Activated CD4-positive, alpha-beta T cell treated with anti-CD3 and anti-CD28 coated beads for 36 hours (primary cell): ENCODE results near the gene KIF26B. TPM values are rescaled to one million over a fixed set of nuclear protein-coding genes. Genes with fewer than 3 reads are reported as not detected.
"Not testable (repeated sequence)": the region's sequence is repeated elsewhere in the genome, so short reads cannot be mapped to it uniquely, and the experiment has no call there.

ENCODE experiments used
- ATAC-seq: fragments of 200-7000 bp; cut with Tn5 transposase; one replicate; pipeline ENCODE4 v1.10.0; 2021; ENCODE audit warnings: mild to moderate bottlenecking, moderate library complexity
- CTCF ChIA-PET: fragments of 350-600 bp; sonication (Branson Sonifier 250); formaldehyde crosslinking; loops from one replicate; lab custom pipeline; 2021; ENCODE audit warnings: antibody characterized with exemption; lab: Charles Lee
- POLR2A ChIA-PET: fragments of 350-600 bp; sonication (Branson Sonifier 250); formaldehyde crosslinking; loops from one replicate; lab custom pipeline; 2021; ENCODE audit warnings: antibody characterized with exemption, inconsistent platforms; lab: Charles Lee
- DNase-seq: peaks from one replicate; pipeline ENCODE4 v3.0.0-alpha.2; 2020
- H3K27ac Mint-ChIP-seq: one replicate; pipeline ENCODE4 v1.8.0; 2021; ENCODE audit warnings: mixed read lengths
- H3K27me3 Mint-ChIP-seq: one replicate; pipeline ENCODE4 v1.8.0; 2021; ENCODE audit warnings: mixed read lengths
- H3K36me3 Mint-ChIP-seq: one replicate; pipeline ENCODE4 v1.8.0; 2021; ENCODE audit warnings: low read depth, mixed read lengths
- H3K4me1 Mint-ChIP-seq: one replicate; pipeline ENCODE4 v1.8.0; 2021; ENCODE audit warnings: mixed read lengths
- H3K4me3 Mint-ChIP-seq: one replicate; pipeline ENCODE4 v1.8.0; 2021; ENCODE audit warnings: mild to moderate bottlenecking, moderate library complexity, mixed read lengths
- H3K9me3 Mint-ChIP-seq: one replicate; pipeline ENCODE4 v1.8.0; 2021; ENCODE audit warnings: low read depth, mixed read lengths
- intact Hi-C, 2 experiments: fragments of 100-400 bp; cut with DNase I in 1 of 2; cut with micrococcal nuclease in 1 of 2; formaldehyde crosslinking; loops; one replicate each; pipeline versions ENCODE4 v1.14.2 to v1.15.1; 2022 to 2024; cut with DNase I, micrococcal nuclease
- total RNA-seq, 2 experiments: library from RNA; stranded (reverse); gene quantifications; one replicate each; pipeline ENCODE4 v1.2.3, GENCODE V29; 2021

KIF26B gene
- total RNA-seq, 2 experiments from 2014 or later, result 0.16 to 0.23 TPM

- H3K4me3 Mint-ChIP-seq, result no peak overlapping the region
- POLR2A ChIA-PET, result interaction anchor here (0.6 kb wide), 1 partner anchor 719 kb away, joined by 3 read pairs; no protein-coding TSS in a partner anchor
- no peak for DNase-seq
- CTCF ChIA-PET, result no interaction called here
- no peaks in the 10 kb centered on the region for H3K4me1 Mint-ChIP-seq
- H3K9me3 Mint-ChIP-seq, result no peaks in the 10 kb centered on the region
- no peaks in the 10 kb centered on the region for H3K36me3 Mint-ChIP-seq
- H3K27me3 Mint-ChIP-seq, result peaks cover 7% of the 10 kb centered on the region
- intact Hi-C loops, result no loop called here
- no peak overlapping the region for H3K27ac Mint-ChIP-seq
- no peak for ATAC-seq
These were observed 534.0 kb downstream of the KIF26B start for GRCh38 chr1:245688536-245689453.

DNA sequence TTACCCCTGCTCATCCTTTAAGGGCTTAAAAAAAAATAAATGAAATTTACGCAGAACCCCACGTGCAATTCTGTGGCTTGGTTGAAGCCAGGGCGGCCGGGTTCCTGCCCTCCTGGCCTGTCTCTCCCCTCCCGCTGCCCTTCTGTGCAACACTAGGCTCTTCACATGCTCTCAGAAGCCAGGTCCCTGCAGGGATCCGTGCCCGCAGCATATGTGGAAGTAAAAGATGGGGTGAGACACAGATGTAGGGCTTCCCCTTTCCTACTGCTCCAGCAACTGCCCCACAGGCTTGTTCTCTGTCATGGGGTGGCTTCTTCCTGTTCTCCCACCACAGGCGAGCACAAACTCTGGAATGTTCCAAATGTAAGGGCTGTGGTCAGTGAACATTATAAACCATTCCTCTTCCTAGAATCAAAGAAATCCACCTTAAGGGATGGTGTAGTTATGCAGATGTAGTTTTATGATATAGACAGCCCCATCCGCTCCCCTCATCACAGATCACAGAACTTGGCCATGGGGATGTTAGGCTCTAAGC, 535.4 kb downstream of the KIF26B start:
- H3K9me3 Mint-ChIP-seq, result no peaks in the 10 kb centered on the region
- H3K36me3 Mint-ChIP-seq, result no peaks in the 10 kb centered on the region
- H3K27me3 Mint-ChIP-seq, result peaks cover 7% of the 10 kb centered on the region
- intact Hi-C loops, result no loop called here
- ATAC-seq, result no peak
- no peaks in the 10 kb centered on the region for H3K4me1 Mint-ChIP-seq
- H3K4me3 Mint-ChIP-seq, result no peak overlapping the region
- CTCF ChIA-PET, result no interaction called here
- H3K27ac Mint-ChIP-seq, result no peak overlapping the region
- DNase-seq, result no peak
- POLR2A ChIA-PET, result no interaction called here

DNA sequence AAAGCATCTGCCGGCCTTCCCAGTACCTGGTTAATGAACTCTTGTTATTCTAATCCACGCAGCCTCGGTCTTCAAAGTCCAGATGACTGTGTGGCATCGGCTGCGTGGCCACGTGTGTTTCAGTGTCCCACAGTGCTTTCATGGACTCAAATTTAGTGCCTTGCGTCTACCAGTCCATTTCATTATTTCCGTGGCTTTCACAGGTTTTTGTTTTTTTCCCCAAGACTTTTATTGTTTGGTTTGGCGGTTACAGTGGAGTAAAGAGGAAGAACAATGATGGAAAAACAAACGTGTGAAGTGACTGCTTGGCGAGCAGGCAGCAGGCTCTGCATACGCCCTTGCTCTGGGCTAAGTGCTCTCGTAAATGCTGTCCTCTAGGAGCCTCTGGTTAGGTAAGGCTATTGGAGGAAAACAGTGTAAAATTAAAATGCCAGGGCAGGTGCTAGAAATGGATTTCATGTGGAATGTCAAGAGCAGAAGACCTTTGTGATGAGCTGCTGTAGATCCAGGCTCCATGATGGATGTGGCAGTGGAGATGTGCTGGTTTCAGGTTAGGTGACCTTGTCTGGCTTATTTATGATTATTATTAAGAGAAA, 536.3 kb downstream of the KIF26B start:
- Mint-ChIP-seq H3K4me1 (no peaks in the 10 kb centered on the region), H3K27me3 (peaks cover 7% of the 10 kb centered on the region), H3K27ac (no peak overlapping the region), H3K9me3 (no peaks in the 10 kb centered on the region), H3K36me3 (no peaks in the 10 kb centered on the region), H3K4me3 (no peak overlapping the region)
- ChIA-PET POLR2A (no interaction called here), CTCF (no interaction called here)
- DNase-seq (no peak), ATAC-seq (no peak)
- intact Hi-C loops, result no loop called here

DNA sequence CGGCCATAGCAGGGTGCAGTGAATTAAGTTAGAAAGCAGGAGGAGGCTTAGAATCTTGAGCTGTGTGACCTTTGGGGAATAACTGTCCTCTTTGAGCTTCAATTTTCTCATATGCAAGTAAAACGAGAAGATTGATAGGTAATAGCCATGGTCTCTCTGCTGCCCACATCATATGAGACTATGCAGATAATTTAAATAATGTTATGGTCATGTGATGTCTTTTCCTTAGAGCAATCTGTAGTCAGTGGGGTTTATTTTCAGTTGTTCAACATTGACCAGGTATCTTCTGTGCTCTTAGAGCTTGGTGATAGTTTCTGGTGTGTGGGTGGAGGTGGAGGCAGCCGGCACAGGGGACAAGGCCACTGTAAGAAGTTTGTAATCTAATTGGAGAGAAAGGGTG, 537.1 kb downstream of the KIF26B start:
- H3K27ac Mint-ChIP-seq, result no peak overlapping the region
- no peak overlapping the region for H3K4me3 Mint-ChIP-seq
- H3K9me3 Mint-ChIP-seq, result no peaks in the 10 kb centered on the region
- no peak for ATAC-seq
- ChIA-PET POLR2A (no interaction called here), CTCF (no interaction called here)
- intact Hi-C loops, result no loop called here
- peaks cover 7% of the 10 kb centered on the region for H3K27me3 Mint-ChIP-seq
- no peaks in the 10 kb centered on the region for H3K36me3 Mint-ChIP-seq
- no peaks in the 10 kb centered on the region for H3K4me1 Mint-ChIP-seq
- DNase-seq, result no peak

GRCh38 chr1:245692318-245692717, 537.5 kb downstream of the KIF26B start:
- peaks cover 3% of the 10 kb centered on the region for H3K27me3 Mint-ChIP-seq

DNA sequence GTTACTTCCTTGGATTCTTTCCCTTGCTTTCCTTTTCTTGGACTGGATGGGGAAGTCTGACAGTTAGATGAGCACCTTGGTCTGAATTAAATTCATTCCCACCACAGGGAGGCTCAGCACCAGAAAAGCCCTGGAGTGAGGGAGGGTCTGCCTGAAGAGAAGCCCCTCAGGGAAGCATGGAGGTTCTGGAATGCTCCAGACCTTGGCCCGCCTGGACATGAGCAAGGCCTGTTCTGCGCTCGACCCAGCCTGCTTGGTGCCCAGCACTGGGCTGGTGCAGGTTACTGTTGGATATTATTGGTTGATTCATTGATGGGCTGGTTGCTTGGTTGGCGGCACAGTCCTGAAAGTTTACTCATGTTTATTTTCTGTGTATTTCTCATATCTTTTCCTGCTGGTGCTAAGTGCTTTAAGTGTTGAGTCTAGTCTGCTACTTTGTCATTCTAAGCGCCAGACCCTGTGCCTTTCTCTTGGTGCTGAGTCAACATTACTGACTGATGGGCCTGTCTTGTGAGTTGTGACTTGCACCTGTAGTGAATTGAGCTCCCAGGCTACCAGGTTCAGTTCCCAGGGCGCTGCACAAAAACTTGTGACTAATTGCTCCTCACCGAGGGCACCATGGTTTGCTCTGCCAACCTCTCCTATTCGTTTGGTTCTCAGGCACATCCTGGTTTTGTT, 538.5 kb downstream of the KIF26B start:
- CTCF ChIA-PET, result no interaction called here
- H3K4me3 Mint-ChIP-seq, result no peak overlapping the region
- H3K27me3 Mint-ChIP-seq, result peaks cover 3% of the 10 kb centered on the region
- intact Hi-C loops, result no loop called here
- DNase-seq (no peak), ATAC-seq (no peak)
- H3K4me1 Mint-ChIP-seq, result no peaks in the 10 kb centered on the region
- H3K36me3 Mint-ChIP-seq, result no peaks in the 10 kb centered on the region
- no peaks in the 10 kb centered on the region for H3K9me3 Mint-ChIP-seq
- no peak overlapping the region for H3K27ac Mint-ChIP-seq
- POLR2A ChIA-PET, result no interaction called here

More at GRCh38 chr1:245692318-245692717, 537.5 kb downstream of the KIF26B start:
- Mint-ChIP-seq H3K4me1 (no peaks in the 10 kb centered on the region), H3K36me3 (no peaks in the 10 kb centered on the region), H3K4me3 (no peak overlapping the region), H3K27ac (no peak overlapping the region), H3K9me3 (no peaks in the 10 kb centered on the region)
- POLR2A ChIA-PET, result no interaction called here
- DNase-seq, result no peak
- intact Hi-C loops, result no loop called here
- CTCF ChIA-PET, result no interaction called here
- ATAC-seq, result no peak

- Mint-ChIP-seq H3K4me3 (no peak overlapping the region), H3K36me3 (no peaks in the 10 kb centered on the region), H3K4me1 (no peaks in the 10 kb centered on the region), H3K9me3 (no peaks in the 10 kb centered on the region), H3K27ac (no peak overlapping the region), H3K27me3 (peaks cover 3% of the 10 kb centered on the region)
- CTCF ChIA-PET, result no interaction called here
- DNase-seq, result no peak
- no peak for ATAC-seq
- POLR2A ChIA-PET, result no interaction called here
- intact Hi-C loops, result no loop called here
These were observed 539.4 kb downstream of the KIF26B start for GRCh38 chr1:245693941-245694752.

- Mint-ChIP-seq H3K27ac (no peak overlapping the region), H3K36me3 (no peaks in the 10 kb centered on the region), H3K27me3 (peaks cover 3% of the 10 kb centered on the region), H3K9me3 (no peaks in the 10 kb centered on the region), H3K4me3 (no peak overlapping the region), H3K4me1 (no peaks in the 10 kb centered on the region)
- ChIA-PET POLR2A (no interaction called here), CTCF (no interaction called here)
- intact Hi-C loops, result no loop called here
- ATAC-seq, result no peak
- DNase-seq, result no peak
These were observed 540.0 kb downstream of the KIF26B start for GRCh38 chr1:245694753-245695195.

DNA sequence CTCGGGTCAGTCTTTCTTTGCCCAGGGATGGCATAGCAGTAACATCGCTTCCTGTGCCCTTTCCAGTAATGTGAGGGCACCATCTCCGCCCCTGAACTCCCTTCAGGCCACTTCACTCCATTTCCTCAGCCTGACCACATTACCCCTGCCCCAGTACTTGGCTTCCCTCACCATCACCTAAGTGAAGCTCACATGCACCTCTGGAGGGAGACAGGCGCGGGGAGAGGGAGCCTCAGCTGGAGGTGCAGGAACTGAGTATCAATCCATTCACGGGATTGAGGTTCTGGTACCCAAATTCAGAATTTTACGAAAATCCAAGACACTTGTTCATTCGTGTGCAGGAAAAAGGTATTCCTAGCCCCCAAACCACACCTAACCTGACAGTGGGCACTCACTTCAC, 540.4 kb downstream of the KIF26B start:
- H3K27ac Mint-ChIP-seq, result no peak overlapping the region
- CTCF ChIA-PET, result no interaction called here

GRCh38 chr1:245695701-245696100, 540.9 kb downstream of the KIF26B start:
- CTCF ChIA-PET, H3K27me3 Mint-ChIP-seq, intact Hi-C loops, POLR2A ChIA-PET, ATAC-seq, H3K9me3 Mint-ChIP-seq, H3K4me3 Mint-ChIP-seq, H3K36me3 Mint-ChIP-seq, DNase-seq, H3K27ac Mint-ChIP-seq, H3K4me1 Mint-ChIP-seq: not testable (repeated sequence)

More for the DNA sequence above, 540.4 kb downstream of the KIF26B start:
- no peak for ATAC-seq
- DNase-seq, result no peak
- Mint-ChIP-seq H3K36me3 (no peaks in the 10 kb centered on the region), H3K9me3 (no peaks in the 10 kb centered on the region), H3K4me1 (no peaks in the 10 kb centered on the region), H3K27me3 (peaks cover 3% of the 10 kb centered on the region), H3K4me3 (no peak overlapping the region)
- intact Hi-C loops, result no loop called here
- POLR2A ChIA-PET, result no interaction called here

DNA sequence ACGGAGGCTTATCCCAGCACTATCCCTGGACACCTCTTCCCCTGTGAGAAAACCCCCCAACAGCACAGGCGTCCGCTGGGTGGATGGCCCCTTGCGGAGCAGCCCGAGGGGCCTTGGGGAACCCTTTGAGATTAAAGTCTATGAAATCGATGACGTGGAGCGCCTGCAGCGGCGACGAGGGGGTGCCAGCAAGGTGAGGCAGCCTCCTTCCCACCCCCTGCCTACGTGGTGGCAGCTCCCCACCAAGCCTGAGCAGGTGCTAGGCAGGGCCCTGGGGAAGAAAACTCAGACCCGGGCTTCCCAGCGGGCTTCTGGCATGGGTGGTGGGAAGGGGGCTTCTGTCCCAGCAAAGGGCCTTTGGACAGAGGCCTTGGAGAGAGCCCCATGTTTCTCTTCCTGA, 543.3 kb downstream of the KIF26B start:
- Mint-ChIP-seq H3K27ac (no peak overlapping the region), H3K9me3 (no peaks in the 10 kb centered on the region), H3K36me3 (no peaks in the 10 kb centered on the region), H3K4me3 (no peak overlapping the region), H3K27me3 (no peaks in the 10 kb centered on the region), H3K4me1 (no peaks in the 10 kb centered on the region)
- ChIA-PET POLR2A (no interaction called here), CTCF (no interaction called here)
- intact Hi-C loops, result no loop called here
- DNase-seq (no peak), ATAC-seq (no peak)
